Parathyroid adenoma (tissue), 2 donors: ENCODE results near the gene RNF187.

ENCODE experiments used
- H2AFZ ChIP-seq: fragments of 300-600 bp; sonication (generic); one replicate; pipeline ENCODE4 v1.7.0; 2017; ENCODE audit warnings: antibody characterized with exemption, mild to moderate bottlenecking
- H3K27ac ChIP-seq: fragments of 300-600 bp; sonication (generic); one replicate; pipeline ENCODE4 v1.7.0; 2017
- H3K27me3 ChIP-seq: fragments of 300-600 bp; sonication (generic); one replicate; pipeline ENCODE4 v1.7.0; 2017; ENCODE audit warnings: low read length; ENCODE audit not compliant: control insufficient read depth, insufficient read depth
- H3K36me3 ChIP-seq: fragments of 300-600 bp; sonication (generic); one replicate; pipeline ENCODE4 v1.7.0; 2017; ENCODE audit warnings: low read length; ENCODE audit not compliant: control insufficient read depth, insufficient read depth
- H3K4me1 ChIP-seq: fragments of 300-600 bp; sonication (generic); one replicate; pipeline ENCODE4 v1.7.0; 2017; ENCODE audit warnings: control low read depth
- H3K4me2 ChIP-seq: fragments of 300-600 bp; sonication (generic); one replicate; pipeline ENCODE4 v1.7.0; 2017; ENCODE audit warnings: low read length
- H3K4me3 ChIP-seq: fragments of 300-600 bp; sonication (generic); one replicate; pipeline ENCODE4 v1.7.0; 2017; ENCODE audit warnings: low read depth, low read length
- H3K79me2 ChIP-seq: fragments of 300-600 bp; sonication (generic); one replicate; pipeline ENCODE4 v1.7.0; 2017; ENCODE audit warnings: control low read depth
- H3K9ac ChIP-seq: fragments of 300-600 bp; sonication (generic); one replicate; pipeline ENCODE4 v1.7.0; 2017; ENCODE audit warnings: mild to moderate bottlenecking
- H3K9me3 ChIP-seq: fragments of 300-600 bp; sonication (generic); one replicate; pipeline ENCODE4 v1.7.0; 2017; ENCODE audit warnings: low read length; ENCODE audit not compliant: control insufficient read depth
- TF ChIP-seq, protein P1 (sequence below): fragments of 300-600 bp; sonication (generic); IDR thresholded peaks from one replicate; pipeline ENCODE4 v1.7.0; 2017; ENCODE audit warnings: antibody characterized with exemption, mild to moderate bottlenecking
- donor health status: primary hyperparathyroidism.

RNF187 gene

DNA sequence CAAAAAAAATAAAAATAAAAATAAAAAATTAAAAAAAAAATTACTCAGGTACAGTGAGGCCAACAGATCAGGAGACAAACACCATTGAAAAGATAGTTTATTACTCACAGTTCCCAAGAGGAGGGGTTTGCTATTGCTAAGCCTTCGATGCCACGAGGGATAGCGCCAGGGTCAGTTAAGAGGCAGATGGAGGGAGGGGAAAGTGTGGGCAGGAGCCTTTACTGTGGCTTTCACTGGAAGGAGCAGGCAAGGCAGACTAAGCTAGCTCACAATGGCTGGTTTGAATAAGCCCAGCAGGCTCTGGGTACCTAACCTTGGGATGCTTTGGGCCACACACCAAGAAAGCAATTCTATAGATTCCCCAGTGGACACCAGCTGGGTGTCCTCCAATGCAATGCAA, 12.7 kb upstream of the RNF187 start:
- H3K4me1 ChIP-seq, result no peaks in the 10 kb centered on the region
- H3K27ac ChIP-seq, result no peak overlapping the region
- H3K4me2 ChIP-seq, result no peak overlapping the region
- no peaks in the 10 kb centered on the region for H3K9me3 ChIP-seq
- TF ChIP-seq, protein P1, sequence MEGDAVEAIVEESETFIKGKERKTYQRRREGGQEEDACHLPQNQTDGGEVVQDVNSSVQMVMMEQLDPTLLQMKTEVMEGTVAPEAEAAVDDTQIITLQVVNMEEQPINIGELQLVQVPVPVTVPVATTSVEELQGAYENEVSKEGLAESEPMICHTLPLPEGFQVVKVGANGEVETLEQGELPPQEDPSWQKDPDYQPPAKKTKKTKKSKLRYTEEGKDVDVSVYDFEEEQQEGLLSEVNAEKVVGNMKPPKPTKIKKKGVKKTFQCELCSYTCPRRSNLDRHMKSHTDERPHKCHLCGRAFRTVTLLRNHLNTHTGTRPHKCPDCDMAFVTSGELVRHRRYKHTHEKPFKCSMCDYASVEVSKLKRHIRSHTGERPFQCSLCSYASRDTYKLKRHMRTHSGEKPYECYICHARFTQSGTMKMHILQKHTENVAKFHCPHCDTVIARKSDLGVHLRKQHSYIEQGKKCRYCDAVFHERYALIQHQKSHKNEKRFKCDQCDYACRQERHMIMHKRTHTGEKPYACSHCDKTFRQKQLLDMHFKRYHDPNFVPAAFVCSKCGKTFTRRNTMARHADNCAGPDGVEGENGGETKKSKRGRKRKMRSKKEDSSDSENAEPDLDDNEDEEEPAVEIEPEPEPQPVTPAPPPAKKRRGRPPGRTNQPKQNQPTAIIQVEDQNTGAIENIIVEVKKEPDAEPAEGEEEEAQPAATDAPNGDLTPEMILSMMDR, result no peak
- no peak overlapping the region for H3K9ac ChIP-seq
- no peaks in the 10 kb centered on the region for H3K79me2 ChIP-seq
- H3K4me3 ChIP-seq, result no peak overlapping the region
- H3K27me3 ChIP-seq, result no peaks in the 10 kb centered on the region
- no peaks in the 10 kb centered on the region for H3K36me3 ChIP-seq
- no peak overlapping the region for H2AFZ ChIP-seq

DNA sequence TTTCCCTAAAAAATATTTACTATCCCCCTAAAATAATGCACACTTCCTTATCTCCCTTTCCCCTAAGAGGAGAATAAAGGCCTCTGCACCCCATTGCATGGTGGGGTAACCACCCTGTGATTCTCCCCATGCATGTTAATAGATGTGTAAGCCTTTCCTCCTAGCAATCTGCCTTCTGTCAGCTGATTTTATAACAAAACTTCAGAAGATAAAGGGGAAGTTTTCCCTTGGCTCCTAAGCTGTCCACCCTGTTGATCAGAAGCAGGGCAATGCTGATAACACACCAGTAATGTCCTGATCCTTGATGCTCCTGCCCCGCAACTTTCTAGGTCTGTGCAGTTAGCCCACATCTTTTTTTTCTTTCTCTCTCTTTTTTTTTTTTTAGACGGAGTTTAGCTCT, 11.4 kb upstream of the RNF187 start:
- H3K4me2 ChIP-seq, result no peak overlapping the region
- no peak overlapping the region for H3K4me3 ChIP-seq
- H3K36me3 ChIP-seq, result no peaks in the 10 kb centered on the region
- no peaks in the 10 kb centered on the region for H3K9me3 ChIP-seq
- H3K79me2 ChIP-seq, result no peaks in the 10 kb centered on the region
- no peaks in the 10 kb centered on the region for H3K4me1 ChIP-seq
- H3K27me3 ChIP-seq, result no peaks in the 10 kb centered on the region
- H2AFZ ChIP-seq, result no peak overlapping the region
- H3K9ac ChIP-seq, result no peak overlapping the region
- TF ChIP-seq, protein P1, result no peak
- H3K27ac ChIP-seq, result no peak overlapping the region

DNA sequence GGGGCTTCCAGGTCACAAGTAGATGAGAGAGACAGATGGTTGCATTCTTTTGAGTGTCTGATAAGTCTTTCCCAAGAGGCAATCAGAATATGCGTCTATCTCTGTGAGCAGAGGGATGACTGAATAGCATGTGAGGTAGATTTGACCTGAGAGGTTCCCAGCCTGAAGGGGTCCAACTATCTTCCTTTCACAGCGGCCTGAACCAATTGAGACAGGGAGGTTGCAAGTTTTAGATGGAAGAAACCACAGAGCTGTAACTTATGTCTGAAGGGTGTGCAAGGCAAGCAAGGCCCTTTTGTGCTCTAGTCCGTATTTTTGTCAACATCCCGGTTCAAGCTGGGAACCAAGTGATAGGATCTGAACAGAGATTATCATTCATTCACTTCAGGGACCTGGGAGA, 9.9 kb upstream of the RNF187 start:
- Histone ChIP-seq H3K27me3 (no peaks in the 10 kb centered on the region), H3K4me2 (no peak overlapping the region), H2AFZ (no peak overlapping the region), H3K36me3 (no peaks in the 10 kb centered on the region), H3K27ac (no peak overlapping the region), H3K9me3 (no peaks in the 10 kb centered on the region), H3K4me3 (no peak overlapping the region), H3K9ac (no peak overlapping the region), H3K79me2 (no peaks in the 10 kb centered on the region), H3K4me1 (no peaks in the 10 kb centered on the region)
- TF ChIP-seq, protein P1, result no peak

DNA sequence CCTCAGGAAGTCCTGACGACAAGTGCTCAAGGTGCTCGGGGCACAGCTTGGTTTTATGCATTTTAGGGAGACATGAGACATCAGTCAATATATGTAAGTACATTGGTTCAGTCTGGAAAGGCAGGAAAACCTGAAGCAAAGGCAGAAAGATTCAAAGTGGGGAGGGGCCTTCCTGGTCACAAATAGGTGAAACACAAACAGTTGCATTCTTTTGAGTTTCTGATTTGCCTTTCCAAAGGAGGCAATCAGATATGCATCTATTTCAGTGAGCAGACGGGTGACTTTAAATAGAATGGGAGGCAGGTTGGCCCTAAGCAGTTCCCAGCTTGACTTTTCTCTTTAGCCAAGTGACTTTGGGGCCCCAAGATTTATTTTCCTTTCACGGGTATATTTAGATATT, 8.9 kb upstream of the RNF187 start:
- H3K79me2 ChIP-seq, result no peaks in the 10 kb centered on the region
- H3K9ac ChIP-seq, result no peak overlapping the region
- no peak overlapping the region for H2AFZ ChIP-seq
- H3K4me3 ChIP-seq, result no peak overlapping the region
- no peaks in the 10 kb centered on the region for H3K9me3 ChIP-seq
- H3K27me3 ChIP-seq, result no peaks in the 10 kb centered on the region
- no peak overlapping the region for H3K27ac ChIP-seq
- H3K36me3 ChIP-seq, result no peaks in the 10 kb centered on the region
- H3K4me2 ChIP-seq, result no peak overlapping the region
- TF ChIP-seq, protein P1, result no peak
- no peaks in the 10 kb centered on the region for H3K4me1 ChIP-seq

DNA sequence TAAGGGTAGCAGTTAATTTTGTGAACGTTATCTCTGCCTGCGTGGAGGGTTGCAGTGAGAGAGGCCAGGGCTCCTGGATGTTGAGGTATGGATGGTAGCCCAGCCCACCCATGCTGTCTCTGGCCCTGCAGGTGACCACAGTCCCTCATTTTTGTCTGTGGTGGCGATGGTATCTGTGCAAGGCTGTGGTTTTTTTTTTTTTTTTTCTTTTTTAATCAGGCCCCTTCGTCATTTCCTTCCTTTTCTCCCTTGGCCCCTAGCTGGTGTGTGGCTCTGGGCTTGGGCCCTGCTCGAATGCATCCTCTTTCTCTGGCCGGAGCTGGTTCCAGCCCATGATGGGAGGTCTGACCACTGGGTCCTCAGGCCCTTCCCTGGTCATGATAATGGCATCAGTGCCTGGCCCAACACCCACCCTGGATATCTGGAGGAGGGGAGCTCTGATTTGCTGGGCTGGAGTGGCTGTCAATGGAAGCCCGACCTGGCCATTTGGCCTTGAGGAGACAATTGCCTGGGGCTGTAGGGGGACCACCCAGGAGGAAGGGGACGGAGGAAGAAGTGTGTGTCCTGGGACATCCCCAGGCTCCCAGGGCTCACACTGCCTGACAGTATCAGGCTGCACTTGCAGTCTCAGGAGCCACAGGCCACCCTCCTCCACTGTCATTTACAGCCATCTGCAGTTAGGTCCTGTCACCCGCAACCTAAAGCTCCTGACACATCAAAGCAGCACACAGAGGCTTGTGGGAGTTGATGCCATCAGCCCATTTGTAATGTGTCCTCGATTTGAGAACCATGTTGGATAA, 8.1 kb upstream of the RNF187 start:
- Histone ChIP-seq H3K79me2 (no peaks in the 10 kb centered on the region), H3K4me1 (no peaks in the 10 kb centered on the region), H2AFZ (no peak overlapping the region), H3K4me2 (no peak overlapping the region), H3K9me3 (no peaks in the 10 kb centered on the region), H3K9ac (no peak overlapping the region), H3K27me3 (no peaks in the 10 kb centered on the region), H3K4me3 (no peak overlapping the region), H3K27ac (no peak overlapping the region), H3K36me3 (no peaks in the 10 kb centered on the region)
- TF ChIP-seq, protein P1, result no peak
